B cell (primary cell): ENCODE results near the gene BCOR.

Source experiments
- CTCF ChIP-seq: fragments of 200-600 bp; IDR thresholded peaks from one replicate; pipeline ENCODE4 v1.8.0; 2022; ENCODE audit warnings: antibody characterized with exemption, mild to moderate bottlenecking
- EZH2 ChIP-seq: IDR thresholded peaks from 2 replicates; pipeline ENCODE4 v1.6.1; 2012; ENCODE audit warnings: borderline replicate concordance, low read depth, mild to moderate bottlenecking, moderate library complexity, low read length; ENCODE audit not compliant: insufficient read depth, poor library complexity, severe bottlenecking

- TF ChIP-seq CTCF (no peak), EZH2 (no peak)
These were observed 41.3 kb downstream of the BCOR start for GRCh38 chrX:40056420-40056819.
